Breast epithelium (tissue), 4 donors: ENCODE results near the gene NCKAP1. TPM values are rescaled to one million over a fixed set of nuclear protein-coding genes. Genes with fewer than 3 reads are reported as not detected.

Source experiments
- DNase-seq, 2 donors: peaks; one replicate each; pipeline ENCODE4 v3.0.0-alpha.2; 2019; ENCODE audit warnings: low spot score in 2 of 2
- H3K27ac ChIP-seq, 2 donors: fragments of 200-600 bp; sonication (generic) in 1 of 2; one replicate each; pipeline ENCODE4 v1.5.1; 2016 to 2019; ENCODE audit warnings: mild to moderate bottlenecking in 1 of 2
- H3K27me3 ChIP-seq, 2 donors: fragments of 200-600 bp; sonication (generic) in 1 of 2; one replicate each; pipeline versions ENCODE4 v1.5.1 to v1.6.0; 2017 to 2019; ENCODE audit warnings: control low read depth in 1 of 2, mild to moderate bottlenecking in 1 of 2
- H3K36me3 ChIP-seq: fragments of 200-600 bp; one replicate; pipeline ENCODE4 v1.5.1; 2019
- H3K4me1 ChIP-seq, 2 donors: fragments of 200-600 bp; sonication (generic); one replicate each; pipeline ENCODE4 v1.5.1; 2016 to 2019; ENCODE audit warnings: control low read depth in 1 of 2
- H3K4me3 ChIP-seq, 3 donors: fragments of 200-600 bp; sonication (generic); 1 replicate in 2 of 3; 2 replicates in 1 of 3; pipeline ENCODE4 v1.5.1; 2016 to 2019; ENCODE audit warnings: mild to moderate bottlenecking in 3 of 3, moderate library complexity in 2 of 3
- H3K9me3 ChIP-seq, 2 donors: fragments of 200-600 bp; sonication (generic) in 1 of 2; one replicate each; pipeline ENCODE4 v1.5.1; 2016 to 2019; ENCODE audit warnings: control low read depth in 1 of 2
- CTCF ChIP-seq, 3 donors: fragments of 450-650 bp; IDR thresholded peaks; one replicate each; pipeline ENCODE4 v1.5.1; 2016 to 2017; ENCODE audit warnings: antibody characterized with exemption in 3 of 3, mild to moderate bottlenecking in 3 of 3, moderate library complexity in 3 of 3
- POLR2A ChIP-seq: fragments of 450-650 bp; IDR thresholded peaks from one replicate; pipeline ENCODE4 v1.6.1; 2016; ENCODE audit warnings: antibody characterized with exemption, mild to moderate bottlenecking, moderate library complexity
- POLR2AphosphoS5 ChIP-seq, 3 donors: sonication (generic); formaldehyde crosslinking; IDR thresholded peaks; one replicate each; pipeline ENCODE4 v1.6.1; 2017; ENCODE audit warnings: antibody characterized with exemption in 3 of 3
- intact Hi-C: fragments of 100-400 bp; cut with DNase I; formaldehyde crosslinking; loops from one replicate; pipeline ENCODE4 v1.15.1; 2023; ENCODE audit warnings: low total_unique reads
- total RNA-seq, 3 donors: library from RNA; depleted of rRNA; stranded (reverse); fragments of >200 nt; gene quantifications; one replicate each; pipeline ENCODE4 v1.1.0, GENCODE V29; 2016

The NCKAP1 gene
- total RNA-seq, 3 donors from 2014 or later = 122 to 270 (median 186) TPM

GRCh38 chr2:182870227-182870626, 168.0 kb downstream of the NCKAP1 start:
- no peaks in the 10 kb centered on the region for H3K9me3 ChIP-seq
- no peak for DNase-seq
- peaks cover 0 to 4% of the 10 kb centered on the region in 2 donors for H3K4me1 ChIP-seq
- no peak overlapping the region for H3K4me3 ChIP-seq
- TF ChIP-seq POLR2AphosphoS5 (IDR thresholded peaks at IDR 0.05) (no peak), CTCF (IDR thresholded peaks at IDR 0.05) (no peak), POLR2A (no peak)
- intact Hi-C loops = no loop called here
- no peaks in the 10 kb centered on the region for H3K36me3 ChIP-seq
- H3K27ac ChIP-seq = no peak overlapping the region
- no peaks in the 10 kb centered on the region for H3K27me3 ChIP-seq

- Histone ChIP-seq H3K36me3 (no peaks in the 10 kb centered on the region), H3K4me3 (no peak overlapping the region), H3K27ac (no peak overlapping the region), H3K27me3 (no peaks in the 10 kb centered on the region), H3K9me3 (no peaks in the 10 kb centered on the region), H3K4me1 (peaks cover 0 to 4% of the 10 kb centered on the region in 2 donors)
- no peak for TF ChIP-seq CTCF (IDR thresholded peaks at IDR 0.05)
- no peak for TF ChIP-seq POLR2AphosphoS5 (IDR thresholded peaks at IDR 0.05)
- intact Hi-C loops = loop anchor here (10.0 kb wide), 1 partner anchor 123 kb away; no protein-coding TSS in a partner anchor
- DNase-seq = no peak
Observed at GRCh38 chr2:182868054-182868796, 170.0 kb downstream of the NCKAP1 start.

GRCh38 chr2:182867426-182868053, 170.7 kb downstream of the NCKAP1 start:
- H3K4me1 ChIP-seq = peaks cover 0 to 4% of the 10 kb centered on the region in 2 donors
- peak overlapping the region; percentile 72 to 73 for H3K27ac ChIP-seq
- intact Hi-C loops = loop anchor here (10.0 kb wide), 1 partner anchor 123 kb away; no protein-coding TSS in a partner anchor

GRCh38 chr2:182866461-182867406, 171.5 kb downstream of the NCKAP1 start, which contains the start of gene FRZB:
TSS of gene FRZB (minus strand) at chr2:182866637. CDS start at chr2:182866552, 85 bp downstream.
- no peaks in the 10 kb centered on the region for H3K36me3 ChIP-seq
- peaks cover 0 to 4% of the 10 kb centered on the region in 2 donors for H3K4me1 ChIP-seq
- intact Hi-C loops = loop anchor here (10.0 kb wide), 1 partner anchor 122 kb away; no protein-coding TSS in a partner anchor
- DNase-seq = peak; percentile 54 to 56
- H3K9me3 ChIP-seq = no peaks in the 10 kb centered on the region
- H3K27ac ChIP-seq = peak within 1 kb of the TSS; percentile 72 to 73
- H3K27me3 ChIP-seq = no peaks in the 10 kb centered on the region
- peak within 1 kb of the TSS; percentile 39 to 72 (median 61) for H3K4me3 ChIP-seq
- TF ChIP-seq POLR2AphosphoS5 (IDR thresholded peaks at IDR 0.05) (peak in 2 of 3 donors; percentile 35 to 36), POLR2A (no peak), CTCF (IDR thresholded peaks at IDR 0.05) (no peak)

More at GRCh38 chr2:182867426-182868053, 170.7 kb downstream of the NCKAP1 start:
- no peak for DNase-seq
- Histone ChIP-seq H3K4me3 (peak overlapping the region; percentile 39 to 72 (median 61)), H3K9me3 (no peaks in the 10 kb centered on the region), H3K27me3 (no peaks in the 10 kb centered on the region), H3K36me3 (no peaks in the 10 kb centered on the region)
- TF ChIP-seq POLR2AphosphoS5 (IDR thresholded peaks at IDR 0.05) = no peak
- no peak for TF ChIP-seq CTCF (IDR thresholded peaks at IDR 0.05)
- no peak for TF ChIP-seq POLR2A
